HG03175 (cell line): Measurements from ENCODE around the gene ADGRD1.

Experiments
- ATAC-seq: cut with Tn5 transposase; IDR thresholded peaks from one replicate; pipeline ENCODE4 v1.9.1; 2021; ENCODE audit warnings: mild to moderate bottlenecking, moderate library complexity; ENCODE audit not compliant: unreplicated experiment

Gene ADGRD1

DNA sequence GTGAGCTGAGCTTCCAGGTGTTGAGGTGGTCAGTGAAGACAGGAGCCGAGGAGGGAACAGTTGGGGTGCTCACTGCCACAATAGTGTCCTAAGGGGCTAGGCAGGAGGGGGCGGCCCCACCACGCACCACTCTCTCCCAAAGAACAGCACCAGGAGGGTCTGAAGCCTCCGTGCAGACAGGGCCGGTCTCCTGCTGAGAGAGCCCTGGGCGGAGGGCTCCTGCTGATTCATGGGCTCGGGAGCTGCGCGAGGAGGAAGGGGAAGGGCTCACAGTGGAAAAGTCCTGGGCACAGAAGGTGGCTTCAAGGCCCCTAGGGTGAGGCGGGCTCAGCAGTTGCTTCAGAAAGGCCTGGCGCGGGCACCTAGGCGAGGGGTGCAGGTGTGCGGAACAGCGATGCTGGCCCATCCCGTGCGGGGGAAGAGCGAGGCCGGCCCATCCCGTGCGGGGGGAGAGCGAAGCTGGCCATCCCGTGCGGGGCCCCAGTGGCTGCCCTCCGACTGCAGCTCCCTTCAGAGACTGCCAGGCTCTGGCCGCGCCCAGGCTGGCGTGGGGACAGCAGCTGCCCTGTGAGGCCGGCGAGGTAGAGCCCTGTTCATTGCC is 176.7 kb downstream of the ADGRD1 start:
- ATAC-seq, result no peak

GRCh38 chr12:131131077-131131807 is 177.5 kb downstream of the ADGRD1 start:
- ATAC-seq, result no peak

- no peak for ATAC-seq
Measured at GRCh38 chr12:131131808-131132117, 178.1 kb downstream of the ADGRD1 start.

DNA sequence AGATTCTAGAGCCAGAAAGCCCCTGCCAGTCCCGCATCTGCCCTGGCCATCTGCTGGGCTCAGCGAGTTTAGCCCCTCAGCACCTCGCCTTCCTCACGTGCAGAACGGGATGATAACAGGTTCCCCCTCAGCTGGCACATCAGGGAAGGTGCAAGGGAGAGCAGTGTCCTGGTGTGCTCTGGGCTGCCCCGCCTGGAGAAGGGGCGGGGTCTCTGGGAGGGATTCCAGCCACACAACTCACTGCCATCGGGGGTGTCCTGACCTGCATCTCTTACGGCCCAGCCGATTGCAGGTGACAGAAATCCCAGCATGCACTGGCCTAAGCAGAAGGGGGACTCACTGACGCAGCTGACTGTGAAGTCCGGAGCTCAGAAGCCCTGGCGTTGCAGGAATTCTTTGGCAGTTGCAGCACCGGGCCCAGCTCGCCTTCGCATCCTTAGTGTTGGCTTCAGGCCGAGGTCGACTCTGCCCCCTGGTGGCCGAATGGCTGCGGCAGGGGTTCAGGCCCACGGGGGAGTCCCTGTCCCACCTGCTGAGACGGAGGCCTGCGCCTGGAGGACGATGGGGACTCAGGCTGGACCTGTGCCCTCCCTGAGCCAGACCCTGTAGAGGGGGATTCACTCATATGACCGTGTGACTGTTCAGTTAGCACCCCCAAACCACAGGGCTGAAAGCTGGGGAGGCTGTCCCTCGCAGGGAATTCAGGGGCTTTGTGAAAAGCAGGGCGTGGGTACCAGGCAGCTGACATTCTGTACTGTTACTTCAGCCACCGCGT is 178.6 kb downstream of the ADGRD1 start:
- no peak for ATAC-seq

- no peak for ATAC-seq
Measured at GRCh38 chr12:131133015-131133905, 179.6 kb downstream of the ADGRD1 start.

- no peak for ATAC-seq
Measured at GRCh38 chr12:131133994-131134393, 180.3 kb downstream of the ADGRD1 start.

DNA sequence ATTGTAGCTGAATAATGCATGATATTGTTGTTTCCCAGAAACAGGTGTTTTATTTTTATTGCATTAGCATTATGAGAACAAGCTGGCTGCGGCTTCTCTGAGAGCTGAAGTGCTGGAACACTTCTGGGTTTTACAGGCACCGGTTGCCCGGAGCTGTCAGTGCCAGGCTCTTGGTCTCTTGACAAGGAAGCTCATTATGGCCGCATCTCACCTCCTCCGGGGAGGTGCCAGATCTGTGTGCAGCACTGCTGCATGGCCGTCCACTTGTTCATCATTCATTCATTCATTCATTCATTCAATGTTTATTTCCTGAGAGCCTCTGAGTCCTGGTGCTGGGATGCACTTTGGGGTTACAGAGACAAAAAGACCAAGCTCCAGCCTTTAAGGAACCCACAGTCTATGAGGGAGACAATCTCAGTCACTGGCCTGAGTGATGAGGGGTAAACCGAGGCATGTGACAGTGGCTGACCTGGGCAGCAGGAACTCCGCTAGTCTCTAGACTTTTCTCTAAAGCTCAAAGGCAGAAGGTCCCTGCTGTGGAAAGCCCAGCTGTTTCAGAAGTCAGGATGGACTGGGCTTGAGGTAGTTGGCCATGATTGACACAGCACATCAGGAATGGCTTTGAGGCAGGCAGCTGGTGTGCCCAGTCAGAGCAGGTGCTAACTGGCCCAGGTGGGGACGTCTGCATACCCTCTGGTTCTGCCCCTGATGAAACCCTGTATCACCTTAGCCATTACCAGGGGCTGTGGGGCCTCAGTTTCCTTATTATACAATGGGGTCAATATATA is 181.0 kb downstream of the ADGRD1 start:
- ATAC-seq, result no peak

DNA sequence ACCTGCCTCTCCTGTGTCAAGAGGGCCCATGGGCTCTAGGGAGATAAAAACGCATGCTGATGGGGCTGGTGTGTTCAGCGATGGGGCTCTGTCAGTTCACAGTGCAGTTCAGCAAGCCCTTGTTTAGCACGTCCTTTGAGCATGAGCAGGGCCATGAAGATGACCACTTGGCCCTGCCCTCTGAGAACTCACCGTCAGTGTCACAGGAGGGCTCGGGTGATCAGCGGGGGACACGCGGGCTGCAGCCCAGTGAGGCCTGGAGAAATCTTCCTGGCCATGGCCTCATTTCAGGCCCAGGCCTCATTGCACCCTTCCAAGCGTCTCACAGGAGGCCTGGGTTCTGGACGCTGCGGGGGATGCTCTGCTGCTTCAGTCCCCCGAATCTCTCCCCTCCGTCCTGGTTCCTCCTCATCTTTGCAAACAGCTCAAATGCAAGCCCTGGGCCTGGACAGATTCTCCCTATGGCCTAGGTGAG is 181.6 kb downstream of the ADGRD1 start:
- ATAC-seq, result no peak

DNA sequence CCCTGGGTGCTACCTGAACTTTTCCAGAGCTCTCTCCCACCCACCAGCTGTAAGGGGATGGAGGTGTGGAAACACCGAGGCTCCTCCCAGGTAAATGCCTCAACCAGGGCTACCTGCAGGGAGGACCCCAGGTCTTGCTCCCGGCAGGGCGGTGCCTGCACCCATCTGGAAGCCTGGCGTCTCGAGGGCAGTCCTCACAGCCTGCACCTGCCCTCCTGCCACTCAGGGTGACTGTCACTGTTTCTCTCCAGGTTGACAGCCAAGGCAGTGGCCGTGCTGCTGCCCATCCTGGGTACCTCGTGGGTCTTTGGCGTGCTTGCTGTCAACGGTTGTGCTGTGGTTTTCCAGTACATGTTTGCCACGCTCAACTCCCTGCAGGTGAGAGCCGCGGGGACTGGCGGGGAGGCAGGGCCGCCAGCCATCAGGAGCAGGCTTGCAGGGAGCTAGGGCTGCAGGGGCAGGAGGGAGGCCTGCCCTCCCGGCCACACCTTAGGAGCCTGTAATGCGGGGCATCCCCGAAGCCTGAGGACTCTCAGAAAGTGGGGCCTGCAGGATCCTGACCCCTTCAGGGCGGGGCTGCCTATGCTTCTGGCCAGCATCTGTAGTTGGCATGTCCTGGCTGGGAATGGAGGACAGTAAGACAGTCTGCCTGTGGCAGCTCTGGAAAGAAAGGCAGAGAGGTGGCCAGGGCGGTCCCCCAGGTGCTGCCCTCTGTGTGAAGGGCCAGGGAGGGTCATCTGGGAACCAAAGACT is 182.3 kb downstream of the ADGRD1 start:
- no peak for ATAC-seq

- no peak for ATAC-seq
Measured at GRCh38 chr12:131136539-131136872, 182.8 kb downstream of the ADGRD1 start.

- no peak for ATAC-seq
Measured at GRCh38 chr12:131137009-131137835, 183.5 kb downstream of the ADGRD1 start.

- no peak for ATAC-seq
Measured at GRCh38 chr12:131137836-131138637, 184.3 kb downstream of the ADGRD1 start.

- no peak for ATAC-seq
Measured at GRCh38 chr12:131138638-131139362, 185.1 kb downstream of the ADGRD1 start.

DNA sequence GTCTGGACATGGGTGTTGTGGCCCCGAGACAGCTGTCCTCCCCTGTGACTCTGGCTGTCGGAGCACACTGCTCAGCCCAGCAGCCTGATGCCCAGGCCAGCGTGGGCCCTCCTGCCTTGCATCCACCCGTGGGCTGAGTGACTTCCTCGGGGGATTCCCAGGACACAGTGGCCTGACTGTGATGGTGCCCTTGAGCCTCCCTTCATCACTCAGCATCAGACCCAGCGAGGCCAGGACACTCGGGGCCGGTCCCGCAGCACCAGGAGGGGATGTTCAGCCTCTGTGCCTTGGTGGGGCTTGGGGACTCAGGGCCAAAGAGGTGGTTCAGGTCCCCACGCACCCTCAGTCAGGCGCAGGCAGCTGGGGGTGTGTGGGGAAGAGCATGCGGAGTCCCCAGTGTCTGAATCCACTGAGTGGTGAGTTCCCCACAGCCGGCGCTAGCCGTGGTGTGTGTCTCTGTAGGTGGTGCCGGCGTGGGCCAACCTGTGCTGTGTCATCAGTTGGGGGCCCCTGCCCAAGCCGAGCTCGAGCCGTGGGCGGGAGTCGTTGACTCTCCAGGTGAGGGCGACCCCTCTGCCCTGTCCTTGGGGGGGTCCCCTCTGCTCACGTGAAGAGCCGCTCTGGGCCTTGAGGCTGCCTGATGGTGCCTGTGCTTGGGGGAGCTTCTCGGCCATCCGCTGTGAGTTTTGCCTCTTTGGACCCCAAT is 185.8 kb downstream of the ADGRD1 start:
- ATAC-seq, result no peak

DNA sequence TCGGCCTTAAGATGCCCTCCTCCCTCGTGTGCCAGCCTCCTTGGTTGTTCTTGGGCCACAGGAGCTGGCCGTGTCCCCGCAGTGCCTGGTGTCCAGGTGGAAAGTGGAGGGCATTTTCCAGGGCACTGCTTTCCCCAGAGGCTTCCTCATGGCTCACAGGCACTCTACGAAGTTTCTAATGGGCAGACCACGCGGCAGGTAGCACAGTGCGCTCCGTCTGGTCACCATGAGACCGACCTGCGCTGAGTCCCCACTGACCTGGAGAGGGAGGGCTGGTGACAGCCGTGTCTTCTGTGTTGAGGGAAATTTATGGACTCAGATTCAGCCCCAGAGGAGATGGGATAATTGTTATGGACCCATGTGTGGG is 186.3 kb downstream of the ADGRD1 start:
- no peak for ATAC-seq

DNA sequence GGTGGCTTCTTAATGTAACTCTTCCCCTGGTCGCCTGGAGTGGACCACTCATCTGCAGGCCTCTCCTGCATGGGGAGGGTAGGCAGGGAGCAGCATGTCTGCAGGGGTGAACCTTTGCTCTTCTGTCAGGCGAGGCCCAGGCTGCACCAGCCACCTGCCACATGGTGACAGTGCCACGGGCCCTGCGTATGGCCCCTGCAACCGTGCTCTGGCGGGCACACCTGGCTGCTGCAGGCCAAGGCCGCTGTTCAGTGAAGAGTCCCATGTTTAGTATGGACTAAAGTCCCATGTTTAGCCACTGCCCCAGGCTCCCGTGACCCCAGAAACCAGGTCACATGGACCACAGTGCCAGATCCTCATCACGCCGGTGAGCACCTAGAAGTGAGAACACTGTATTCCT is 187.0 kb downstream of the ADGRD1 start:
- ATAC-seq, result no peak

GRCh38 chr12:131141514-131141913 is 187.8 kb downstream of the ADGRD1 start:
- no peak for ATAC-seq
